Endothelial cell of umbilical vein (primary cell): ENCODE data around the gene EXT2.

ENCODE experiments used
- CTCF ChIP-seq, 2 donors: IDR thresholded peaks; 1 replicate in 1 of 2; 2 replicates in 1 of 2; pipeline ENCODE4 v1.5.1; 2011; ENCODE audit warnings: low read length in 2 of 2, mild to moderate bottlenecking in 2 of 2, moderate library complexity in 2 of 2, control low read depth in 1 of 2, inconsistent platforms in 1 of 2, low read depth in 1 of 2; ENCODE audit not compliant: insufficient read depth in 1 of 2; ENCODE audit errors: extremely low read depth in 1 of 2
- EZH2 ChIP-seq: IDR thresholded peaks from 2 replicates; pipeline ENCODE4 v1.6.1; 2012; ENCODE audit warnings: borderline replicate concordance, low read depth, mild to moderate bottlenecking, moderate library complexity, low read length, inconsistent platforms; ENCODE audit not compliant: severe bottlenecking
- FOS ChIP-seq: IDR thresholded peaks from 2 replicates; pipeline ENCODE4 v1.6.1; 2011; ENCODE audit warnings: mild to moderate bottlenecking, low read length, moderate library complexity, borderline replicate concordance; ENCODE audit not compliant: insufficient read depth
- JUN ChIP-seq: IDR thresholded peaks from 2 replicates; pipeline ENCODE4 v1.6.1; 2011; ENCODE audit warnings: borderline replicate concordance, low read depth; ENCODE audit not compliant: insufficient read length, insufficient read depth
- MAX ChIP-seq: IDR thresholded peaks from 2 replicates; pipeline ENCODE4 v1.6.1; 2011; ENCODE audit not compliant: insufficient read depth, insufficient read length
- MYC ChIP-seq: IDR thresholded peaks from one replicate; pipeline ENCODE4 v1.6.1; 2011; ENCODE audit warnings: mild to moderate bottlenecking, low read depth, low read length
- POLR2A ChIP-seq: IDR thresholded peaks from 2 replicates; pipeline ENCODE4 v1.6.1; 2012; ENCODE audit warnings: low read depth, mild to moderate bottlenecking, control low read depth, low read length
- POLR2AphosphoS5 ChIP-seq: IDR thresholded peaks from 2 replicates; pipeline ENCODE4 v1.6.1; 2012; ENCODE audit warnings: low read depth, mild to moderate bottlenecking, control low read depth, low read length, moderate library complexity; ENCODE audit not compliant: insufficient read depth

- no peak for TF ChIP-seq CTCF (IDR thresholded peaks at IDR 0.05; ENCODE audit: extremely low read depth in 1 of 2, insufficient read depth in 1 of 2, low read depth in 1 of 2, low read length in 2 of 2)
- TF ChIP-seq POLR2AphosphoS5 = no peak
- no peak for TF ChIP-seq JUN
- TF ChIP-seq POLR2A = no peak
- TF ChIP-seq FOS = no peak
- TF ChIP-seq EZH2 = no peak
- no peak for TF ChIP-seq MAX
- TF ChIP-seq MYC = no peak
These were observed 116.7 kb downstream of the EXT2 start for GRCh38 chr11:44212128-44212527.
